K562 (cell line): ENCODE measurements around the gene ASIP. TPM values are rescaled to one million over a fixed set of nuclear protein-coding genes. Genes with fewer than 3 reads are reported as not detected.

ENCODE experiments used
- CHD4 ChIP-seq: fragments of 200-600 bp; sonication (generic); IDR thresholded peaks from 3 replicates; pipeline ENCODE4 v1.6.1; 2012; ENCODE audit warnings: low read depth, mild to moderate bottlenecking, mixed read lengths, low read length, inconsistent platforms; ENCODE audit not compliant: insufficient read depth, insufficient replicate concordance, poor library complexity, severe bottlenecking
- EGR1 ChIP-seq: fragments of 450-650 bp; conservative IDR thresholded peaks from 2 replicates; pipeline ENCODE4 v1.6.1; 2017; ENCODE audit warnings: mild to moderate bottlenecking
- FOXJ2 ChIP-seq: fragments of 200-800 bp; sonication (Bioruptor generic); IDR thresholded peaks from 2 replicates; pipeline ENCODE4 v1.6.1; 2016; ENCODE audit warnings: missing genetic modification characterization, missing compliant biosample characterization
- GTF2F1 ChIP-seq: IDR thresholded peaks from 2 replicates; pipeline ENCODE4 v1.6.1; 2011; ENCODE audit warnings: low read depth, low read length, improper control_type of control experiment
- PHB2 ChIP-seq: fragments of 450-650 bp; IDR thresholded peaks from 2 replicates; pipeline ENCODE4 v1.6.1; 2017; ENCODE audit warnings: low read depth
- SMARCE1 ChIP-seq: fragments of 450-650 bp; IDR thresholded peaks from 2 replicates; pipeline ENCODE4 v1.7.1; 2016; ENCODE audit warnings: mild to moderate bottlenecking
- ZNF282 ChIP-seq: sonication (generic); formaldehyde crosslinking; IDR thresholded peaks from 2 replicates; pipeline ENCODE4 v1.8.1; 2023; ENCODE audit warnings: missing genetic modification reagents
- ZNF444 ChIP-seq: fragments of 250-450 bp; sonication (Bioruptor Pico); IDR thresholded peaks from 2 replicates; pipeline ENCODE4 v1.4.0; 2020; ENCODE audit warnings: mild to moderate bottlenecking, moderate library complexity
- polyA plus RNA-seq, 8 experiments: library from polyadenylated mRNA; depleted of rRNA in 4 of 8; stranded (reverse) in 5 of 8; unstranded in 3 of 8; fragments of >200 nt; fragmentation: Nextera tagmentation in 2 of 8; fragmentation: Illumina TruSeq in 1 of 8; extraction: Ambion mirVana in 2 of 8; extraction: Trizol in 1 of 8; gene quantifications; 2 replicates each; pipeline versions ENCODE4 v1.2.1 to v1.2.3, GENCODE V29; 2011 to 2014; ENCODE audit warnings: inconsistent platforms in 1 of 8, missing spikeins in 1 of 8
- total RNA-seq, 7 experiments: library from RNA; depleted of rRNA in 6 of 7; stranded (reverse); fragments of >200 nt in 6 of 7; fragmentation: Illumina TruSeq in 2 of 7; extraction: Trizol in 2 of 7; gene quantifications; 2 replicates each; pipeline versions ENCODE4 v1.2.1 to v1.2.3, GENCODE V29; 2011 to 2021; ENCODE audit warnings: low replicate concordance in 1 of 7
- TF ChIP-seq, protein P1 (sequence below), 2 experiments: fragments of 450-650 bp; IDR thresholded peaks; 2 replicates each; pipeline ENCODE4 v1.6.1; 2016; ENCODE audit warnings: mild to moderate bottlenecking in 2 of 2, borderline replicate concordance in 1 of 2, low read depth in 1 of 2, moderate library complexity in 1 of 2
- TF ChIP-seq, protein P2 (sequence below): fragments of 450-650 bp; IDR thresholded peaks from 2 replicates; pipeline ENCODE4 v1.7.1; 2018; ENCODE audit warnings: mild to moderate bottlenecking, low read depth; ENCODE audit not compliant: partially characterized antibody
- TF ChIP-seq, protein P3 (sequence below): fragments of 450-650 bp; IDR thresholded peaks from 2 replicates; pipeline ENCODE4 v1.6.1; 2016; ENCODE audit warnings: borderline replicate concordance
- TF ChIP-seq, protein P4 (sequence below): sonication (generic); formaldehyde crosslinking; IDR thresholded peaks from 2 replicates; pipeline ENCODE4 v1.8.1; 2022; ENCODE audit warnings: missing genetic modification reagents

Gene ASIP
- total and polyA plus RNA-seq, 9 of the 15 experiments (the other 6 are each of a cell fraction or from before 2014, with no cell fraction given), result not detected

DNA sequence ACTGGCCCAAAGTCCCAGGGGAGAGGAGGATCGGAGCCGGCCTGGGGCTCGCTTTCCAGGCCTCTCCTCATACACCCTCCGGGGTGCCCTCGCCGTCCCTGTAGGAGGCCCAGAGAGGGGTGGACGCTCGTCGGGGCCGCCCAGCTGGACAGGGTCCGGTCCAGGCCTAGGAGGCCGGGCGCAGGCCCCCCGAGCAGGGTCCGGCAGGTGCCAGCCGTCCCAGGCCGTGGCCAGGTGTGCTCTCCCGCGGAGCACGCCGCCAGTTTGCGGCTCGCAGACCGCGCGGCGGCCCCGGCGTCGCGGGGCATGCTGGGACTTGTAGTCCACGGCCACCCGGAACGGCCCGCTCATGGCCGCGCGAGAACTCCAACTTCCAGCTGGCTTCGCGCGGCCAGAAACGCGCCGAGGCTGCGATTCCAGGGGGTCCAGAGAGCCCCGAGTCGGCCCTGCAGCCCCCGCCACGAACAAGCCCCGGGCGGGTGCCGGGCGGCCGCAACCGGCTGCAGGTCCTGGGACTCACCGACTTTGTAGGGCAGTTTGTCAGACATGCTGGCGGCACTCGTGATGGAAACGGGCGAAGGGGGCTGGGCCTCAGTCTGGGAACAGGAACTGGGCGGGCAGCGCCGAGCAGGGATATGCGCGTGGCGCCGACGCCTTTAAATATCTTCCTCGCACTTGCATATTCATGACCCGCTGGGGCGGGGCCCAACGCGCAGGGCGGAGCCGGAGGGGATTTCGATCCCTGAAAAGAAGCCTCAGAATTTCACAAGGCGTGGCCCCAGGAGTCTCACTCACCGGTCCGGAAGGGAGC is 61.7 kb downstream of the ASIP start, which contains the start of gene AHCY (continued):
- TF ChIP-seq, protein P1, sequence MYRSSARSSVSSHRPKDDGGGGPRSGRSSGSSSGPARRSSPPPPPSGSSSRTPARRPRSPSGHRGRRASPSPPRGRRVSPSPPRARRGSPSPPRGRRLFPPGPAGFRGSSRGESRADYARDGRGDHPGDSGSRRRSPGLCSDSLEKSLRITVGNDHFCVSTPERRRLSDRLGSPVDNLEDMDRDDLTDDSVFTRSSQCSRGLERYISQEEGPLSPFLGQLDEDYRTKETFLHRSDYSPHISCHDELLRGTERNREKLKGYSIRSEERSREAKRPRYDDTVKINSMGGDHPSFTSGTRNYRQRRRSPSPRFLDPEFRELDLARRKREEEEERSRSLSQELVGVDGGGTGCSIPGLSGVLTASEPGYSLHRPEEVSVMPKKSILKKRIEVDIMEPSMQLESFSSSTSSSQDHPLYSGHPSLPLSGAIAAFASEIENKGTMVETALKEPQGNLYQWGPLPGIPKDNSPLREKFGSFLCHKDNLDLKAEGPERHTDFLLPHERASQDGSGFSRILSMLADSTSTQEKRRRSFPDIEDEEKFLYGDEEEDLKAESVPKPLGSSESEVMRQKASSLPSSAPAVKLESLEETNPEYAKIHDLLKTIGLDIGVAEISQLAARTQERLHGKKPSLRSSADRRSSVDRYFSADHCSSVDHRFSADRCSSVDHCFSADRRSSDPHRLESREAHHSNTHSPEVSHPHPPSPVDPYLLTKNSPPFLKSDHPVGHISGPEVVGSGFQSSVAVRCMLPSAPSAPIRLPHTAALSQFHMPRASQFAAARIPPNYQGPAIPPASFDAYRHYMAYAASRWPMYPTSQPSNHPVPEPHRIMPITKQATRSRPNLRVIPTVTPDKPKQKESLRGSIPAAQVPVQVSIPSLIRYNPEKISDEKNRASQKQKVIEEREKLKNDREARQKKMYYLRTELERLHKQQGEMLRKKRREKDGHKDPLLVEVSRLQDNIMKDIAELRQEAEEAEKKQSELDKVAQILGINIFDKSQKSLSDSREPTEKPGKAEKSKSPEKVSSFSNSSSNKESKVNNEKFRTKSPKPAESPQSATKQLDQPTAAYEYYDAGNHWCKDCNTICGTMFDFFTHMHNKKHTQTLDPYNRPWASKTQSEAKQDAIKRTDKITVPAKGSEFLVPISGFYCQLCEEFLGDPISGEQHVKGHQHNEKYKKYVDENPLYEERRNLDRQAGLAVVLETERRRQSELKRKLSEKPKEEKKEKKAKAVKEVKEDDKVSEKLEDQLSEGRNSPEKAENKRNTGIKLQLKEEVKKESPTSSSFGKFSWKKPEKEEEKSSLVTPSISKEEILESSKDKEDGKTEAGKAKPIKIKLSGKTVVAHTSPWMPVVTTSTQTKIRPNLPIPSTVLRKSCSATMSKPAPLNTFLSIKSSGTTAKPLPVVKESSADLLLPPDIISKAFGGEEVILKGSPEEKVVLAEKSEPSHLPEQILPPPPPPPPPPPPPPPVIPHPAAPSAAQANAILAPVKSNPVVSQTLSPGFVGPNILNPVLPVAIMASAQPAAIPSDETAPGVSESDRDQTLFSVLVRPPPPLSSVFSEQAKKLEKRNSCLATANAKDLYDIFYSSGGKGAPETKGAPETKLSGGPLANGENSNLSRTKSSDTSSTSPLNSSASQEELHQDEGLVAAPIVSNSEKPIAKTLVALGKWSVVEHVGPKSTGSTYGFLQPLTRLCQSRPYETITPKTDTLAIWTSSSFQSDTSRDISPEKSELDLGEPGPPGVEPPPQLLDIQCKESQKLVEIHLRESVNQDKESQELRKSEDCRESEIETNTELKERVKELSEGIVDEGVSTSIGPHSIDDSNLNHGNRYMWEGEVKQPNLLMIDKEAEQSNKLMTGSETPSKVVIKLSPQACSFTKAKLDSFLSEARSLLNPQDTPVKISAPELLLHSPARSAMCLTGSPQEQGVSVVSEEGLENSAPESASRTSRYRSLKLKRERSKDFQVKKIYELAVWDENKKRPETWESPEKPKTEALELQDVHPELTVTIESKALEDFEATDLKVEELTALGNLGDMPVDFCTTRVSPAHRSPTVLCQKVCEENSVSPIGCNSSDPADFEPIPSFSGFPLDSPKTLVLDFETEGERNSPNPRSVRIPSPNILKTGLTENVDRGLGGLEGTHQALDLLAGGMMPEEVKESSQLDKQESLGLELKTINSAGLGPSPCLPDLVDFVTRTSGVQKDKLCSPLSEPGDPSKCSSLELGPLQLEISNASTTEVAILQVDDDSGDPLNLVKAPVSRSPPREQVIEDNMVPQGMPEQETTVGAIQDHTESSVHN (IDR thresholded peaks at IDR 0.05; ENCODE audit: borderline replicate concordance in 1 of 2, low read depth in 1 of 2), result no peak
- TF ChIP-seq SMARCE1 (no peak), PHB2 (no peak), FOXJ2 (tag) (no peak), CHD4 (no peak), GTF2F1 (peak; percentile 89; the same call in 1 of the 2 replicates), ZNF444 (CRISPR knock-in tag) (no peak), EGR1 (no peak), ZNF282 (no peak; the same call in 1 of the 2 replicates)
- TF ChIP-seq, protein P2, sequence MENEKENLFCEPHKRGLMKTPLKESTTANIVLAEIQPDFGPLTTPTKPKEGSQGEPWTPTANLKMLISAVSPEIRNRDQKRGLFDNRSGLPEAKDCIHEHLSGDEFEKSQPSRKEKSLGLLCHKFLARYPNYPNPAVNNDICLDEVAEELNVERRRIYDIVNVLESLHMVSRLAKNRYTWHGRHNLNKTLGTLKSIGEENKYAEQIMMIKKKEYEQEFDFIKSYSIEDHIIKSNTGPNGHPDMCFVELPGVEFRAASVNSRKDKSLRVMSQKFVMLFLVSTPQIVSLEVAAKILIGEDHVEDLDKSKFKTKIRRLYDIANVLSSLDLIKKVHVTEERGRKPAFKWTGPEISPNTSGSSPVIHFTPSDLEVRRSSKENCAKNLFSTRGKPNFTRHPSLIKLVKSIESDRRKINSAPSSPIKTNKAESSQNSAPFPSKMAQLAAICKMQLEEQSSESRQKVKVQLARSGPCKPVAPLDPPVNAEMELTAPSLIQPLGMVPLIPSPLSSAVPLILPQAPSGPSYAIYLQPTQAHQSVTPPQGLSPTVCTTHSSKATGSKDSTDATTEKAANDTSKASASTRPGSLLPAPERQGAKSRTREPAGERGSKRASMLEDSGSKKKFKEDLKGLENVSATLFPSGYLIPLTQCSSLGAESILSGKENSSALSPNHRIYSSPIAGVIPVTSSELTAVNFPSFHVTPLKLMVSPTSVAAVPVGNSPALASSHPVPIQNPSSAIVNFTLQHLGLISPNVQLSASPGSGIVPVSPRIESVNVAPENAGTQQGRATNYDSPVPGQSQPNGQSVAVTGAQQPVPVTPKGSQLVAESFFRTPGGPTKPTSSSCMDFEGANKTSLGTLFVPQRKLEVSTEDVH, result no peak
- TF ChIP-seq, protein P3, sequence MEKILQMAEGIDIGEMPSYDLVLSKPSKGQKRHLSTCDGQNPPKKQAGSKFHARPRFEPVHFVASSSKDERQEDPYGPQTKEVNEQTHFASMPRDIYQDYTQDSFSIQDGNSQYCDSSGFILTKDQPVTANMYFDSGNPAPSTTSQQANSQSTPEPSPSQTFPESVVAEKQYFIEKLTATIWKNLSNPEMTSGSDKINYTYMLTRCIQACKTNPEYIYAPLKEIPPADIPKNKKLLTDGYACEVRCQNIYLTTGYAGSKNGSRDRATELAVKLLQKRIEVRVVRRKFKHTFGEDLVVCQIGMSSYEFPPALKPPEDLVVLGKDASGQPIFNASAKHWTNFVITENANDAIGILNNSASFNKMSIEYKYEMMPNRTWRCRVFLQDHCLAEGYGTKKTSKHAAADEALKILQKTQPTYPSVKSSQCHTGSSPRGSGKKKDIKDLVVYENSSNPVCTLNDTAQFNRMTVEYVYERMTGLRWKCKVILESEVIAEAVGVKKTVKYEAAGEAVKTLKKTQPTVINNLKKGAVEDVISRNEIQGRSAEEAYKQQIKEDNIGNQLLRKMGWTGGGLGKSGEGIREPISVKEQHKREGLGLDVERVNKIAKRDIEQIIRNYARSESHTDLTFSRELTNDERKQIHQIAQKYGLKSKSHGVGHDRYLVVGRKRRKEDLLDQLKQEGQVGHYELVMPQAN, result peak; percentile 81
- TF ChIP-seq, protein P4, sequence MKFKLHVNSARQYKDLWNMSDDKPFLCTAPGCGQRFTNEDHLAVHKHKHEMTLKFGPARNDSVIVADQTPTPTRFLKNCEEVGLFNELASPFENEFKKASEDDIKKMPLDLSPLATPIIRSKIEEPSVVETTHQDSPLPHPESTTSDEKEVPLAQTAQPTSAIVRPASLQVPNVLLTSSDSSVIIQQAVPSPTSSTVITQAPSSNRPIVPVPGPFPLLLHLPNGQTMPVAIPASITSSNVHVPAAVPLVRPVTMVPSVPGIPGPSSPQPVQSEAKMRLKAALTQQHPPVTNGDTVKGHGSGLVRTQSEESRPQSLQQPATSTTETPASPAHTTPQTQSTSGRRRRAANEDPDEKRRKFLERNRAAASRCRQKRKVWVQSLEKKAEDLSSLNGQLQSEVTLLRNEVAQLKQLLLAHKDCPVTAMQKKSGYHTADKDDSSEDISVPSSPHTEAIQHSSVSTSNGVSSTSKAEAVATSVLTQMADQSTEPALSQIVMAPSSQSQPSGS (CRISPR knock-in tag), result no peak
